WTC11 (cell line): ENCODE measurements around the gene MTREX. TPM values are rescaled to one million over a fixed set of nuclear protein-coding genes. Genes with fewer than 3 reads are reported as not detected.

Experiments
- ATAC-seq: fragments of 200-7000 bp; cut with Tn5 transposase; 2 replicates; pipeline ENCODE4 v1.10.0; 2021; ENCODE audit warnings: mild to moderate bottlenecking, moderate library complexity
- CTCF ChIA-PET: fragments of 300-600 bp; sonication (Branson Sonifier 250); formaldehyde crosslinking; loops from one replicate; lab custom pipeline; 2021; ENCODE audit warnings: antibody characterized with exemption; lab: Charles Lee
- POLR2A ChIA-PET: fragments of 350-600 bp; sonication (Branson Sonifier 250); formaldehyde crosslinking; loops from one replicate; lab custom pipeline; 2021; ENCODE audit warnings: antibody characterized with exemption; lab: Charles Lee
- DNase-seq: peaks from one replicate; pipeline ENCODE4 v3.0.0; 2021; ENCODE audit warnings: low spot score
- H3K27ac Mint-ChIP-seq: 2 replicates; pipeline ENCODE4 v1.8.0; 2021; ENCODE audit warnings: mixed read lengths
- H3K27me3 Mint-ChIP-seq: 2 replicates; pipeline ENCODE4 v1.8.0; 2021; ENCODE audit warnings: low read depth, mild to moderate bottlenecking, moderate library complexity, mixed read lengths
- H3K36me3 Mint-ChIP-seq: 2 replicates; pipeline ENCODE4 v1.8.0; 2021; ENCODE audit warnings: mixed read lengths
- H3K4me1 Mint-ChIP-seq: 2 replicates; pipeline ENCODE4 v1.8.0; 2022; ENCODE audit warnings: mixed read lengths
- H3K4me3 Mint-ChIP-seq: 2 replicates; pipeline ENCODE4 v1.8.0; 2021; ENCODE audit warnings: mild to moderate bottlenecking, moderate library complexity, mixed read lengths
- H3K9me3 Mint-ChIP-seq: 2 replicates; pipeline ENCODE4 v1.8.0; 2021; ENCODE audit warnings: mixed read lengths
- ATF3 ChIP-seq: sonication (generic); formaldehyde crosslinking; conservative IDR thresholded peaks from 2 replicates; pipeline ENCODE4 v1.8.1; 2022; ENCODE audit warnings: mild to moderate bottlenecking, missing genetic modification reagents
- CBFB ChIP-seq: sonication (generic); formaldehyde crosslinking; IDR thresholded peaks from 2 replicates; pipeline ENCODE4 v1.8.1; 2022; ENCODE audit warnings: mild to moderate bottlenecking, low read depth, missing genetic modification reagents
- E2F4 ChIP-seq: sonication (generic); formaldehyde crosslinking; IDR thresholded peaks from 2 replicates; pipeline ENCODE4 v1.8.1; 2022; ENCODE audit warnings: low read depth, mild to moderate bottlenecking, moderate library complexity, missing genetic modification reagents, borderline replicate concordance
- ESRRA ChIP-seq: sonication (generic); formaldehyde crosslinking; IDR thresholded peaks from 2 replicates; pipeline ENCODE4 v1.8.1; 2022; ENCODE audit warnings: mild to moderate bottlenecking, missing genetic modification reagents, borderline replicate concordance
- FOXK1 ChIP-seq: sonication (generic); formaldehyde crosslinking; IDR thresholded peaks from 2 replicates; pipeline ENCODE4 v1.8.0; 2022; ENCODE audit warnings: mild to moderate bottlenecking, moderate library complexity, missing genetic modification reagents
- MYBL2 ChIP-seq: sonication (generic); formaldehyde crosslinking; IDR thresholded peaks from 2 replicates; pipeline ENCODE4 v1.8.1; 2023; ENCODE audit warnings: mild to moderate bottlenecking, moderate library complexity, missing genetic modification reagents
- RELA ChIP-seq: sonication (generic); formaldehyde crosslinking; IDR thresholded peaks from 2 replicates; pipeline ENCODE4 v1.8.1; 2022; ENCODE audit warnings: missing genetic modification reagents, mild to moderate bottlenecking, borderline replicate concordance
- SMAD4 ChIP-seq: sonication (generic); formaldehyde crosslinking; IDR thresholded peaks from 2 replicates; pipeline ENCODE4 v1.8.0; 2022; ENCODE audit warnings: mild to moderate bottlenecking, missing genetic modification reagents
- STAT6 ChIP-seq: sonication (generic); formaldehyde crosslinking; conservative IDR thresholded peaks from 2 replicates; pipeline ENCODE4 v1.8.1; 2023; ENCODE audit warnings: mild to moderate bottlenecking, low read depth, missing genetic modification reagents, moderate library complexity
- TP53 ChIP-seq: sonication (generic); formaldehyde crosslinking; IDR thresholded peaks from 2 replicates; pipeline ENCODE4 v1.8.1; 2023; ENCODE audit warnings: mild to moderate bottlenecking, missing genetic modification reagents
- ZBTB43 ChIP-seq: sonication (generic); formaldehyde crosslinking; IDR thresholded peaks from 2 replicates; pipeline ENCODE4 v1.8.1; 2023; ENCODE audit warnings: mild to moderate bottlenecking, missing genetic modification reagents
- ZNF138 ChIP-seq: sonication (generic); formaldehyde crosslinking; conservative IDR thresholded peaks from 2 replicates; pipeline ENCODE4 v1.8.1; 2022; ENCODE audit warnings: mild to moderate bottlenecking, moderate library complexity, missing genetic modification reagents
- ZNF263 ChIP-seq: sonication (generic); formaldehyde crosslinking; IDR thresholded peaks from 2 replicates; pipeline ENCODE4 v1.8.1; 2022; ENCODE audit warnings: low read depth, mild to moderate bottlenecking, moderate library complexity, missing genetic modification reagents
- ZNF281 ChIP-seq: sonication (generic); formaldehyde crosslinking; IDR thresholded peaks from 2 replicates; pipeline ENCODE4 v1.8.0; 2023; ENCODE audit warnings: mild to moderate bottlenecking, missing genetic modification reagents
- ZNF317 ChIP-seq: sonication (generic); formaldehyde crosslinking; IDR thresholded peaks from 2 replicates; pipeline ENCODE4 v1.8.1; 2023; ENCODE audit warnings: low read depth, mild to moderate bottlenecking, moderate library complexity, missing genetic modification reagents, borderline replicate concordance
- ZNF396 ChIP-seq: fragments of 250-450 bp; sonication (Bioruptor Pico); IDR thresholded peaks from 2 replicates; pipeline ENCODE4 v1.8.0; 2021; ENCODE audit warnings: mild to moderate bottlenecking, moderate library complexity, borderline replicate concordance
- ZNF425 ChIP-seq: fragments of 250-450 bp; sonication (Bioruptor Pico); conservative IDR thresholded peaks from 2 replicates; pipeline ENCODE4 v1.9.0; 2021; ENCODE audit warnings: mild to moderate bottlenecking
- ZNF532 ChIP-seq: fragments of 250-450 bp; sonication (Bioruptor Pico); IDR thresholded peaks from 2 replicates; pipeline ENCODE4 v1.9.0; 2021; ENCODE audit warnings: mild to moderate bottlenecking, borderline replicate concordance
- ZSCAN18 ChIP-seq: fragments of 250-450 bp; sonication (Bioruptor Pico); IDR thresholded peaks from 2 replicates; pipeline ENCODE4 v2.1.2; 2022; ENCODE audit warnings: mild to moderate bottlenecking, moderate library complexity
- total RNA-seq: library from RNA; stranded (reverse); gene quantifications from 3 replicates; pipeline ENCODE4 v1.2.3, GENCODE V29; 2021

The MTREX gene
- total RNA-seq, 1 experiment from 2014 or later, result 110 TPM

GRCh38 chr5:55386356-55386755, 78.6 kb downstream of the MTREX start:
- ChIA-PET POLR2A (no interaction called here), CTCF (interaction anchor here (0.8 to 2.2 kb wide), 2 partner anchors 16 to 18 kb away, joined by 3 to 6 read pairs; no protein-coding TSS in a partner anchor)
- H3K27ac Mint-ChIP-seq, result no peak overlapping the region
- H3K4me3 Mint-ChIP-seq, result no peak overlapping the region
- DNase-seq (no peak), ATAC-seq (no peak)
- H3K4me1 Mint-ChIP-seq, result peaks cover 28% of the 10 kb centered on the region
- peaks cover 52% of the 10 kb centered on the region for H3K36me3 Mint-ChIP-seq
- peaks cover 18% of the 10 kb centered on the region for H3K9me3 Mint-ChIP-seq
- H3K27me3 Mint-ChIP-seq, result no peaks in the 10 kb centered on the region
- TF ChIP-seq ATF3 (CRISPR knock-in tag) (no peak), ZNF425 (CRISPR knock-in tag) (no peak), ZNF317 (CRISPR knock-in tag) (no peak), RELA (CRISPR knock-in tag) (no peak), ZSCAN18 (CRISPR knock-in tag) (no peak), ZNF263 (no peak), TP53 (CRISPR knock-in tag) (no peak), E2F4 (no peak), FOXK1 (CRISPR knock-in tag) (no peak), ESRRA (no peak), ZNF396 (CRISPR knock-in tag) (no peak), ZBTB43 (CRISPR knock-in tag) (no peak), ZNF532 (CRISPR knock-in tag) (no peak), STAT6 (CRISPR knock-in tag) (no peak), SMAD4 (no peak), ZNF138 (CRISPR knock-in tag) (no peak), CBFB (no peak), ZNF281 (no peak), MYBL2 (CRISPR knock-in tag) (no peak)
